ENCODE measurements around the gene BCL11B.

The BCL11B gene

GRCh38 chr14:99183311-99183710, 88.7 kb downstream of the BCL11B start:
- Histone ChIP-seq H3K4me3 (ENCODE audit: low read depth, low read length) (no peak overlapping the region), H3K9me3 (ENCODE audit: severe bottlenecking) (no peaks in the 10 kb centered on the region), H3K36me3 (no peaks in the 10 kb centered on the region), H3K27me3 (ENCODE audit: insufficient read depth, low read depth, severe bottlenecking) (peaks cover 77% of the 10 kb centered on the region), H3K27ac (no peak overlapping the region)
- no peak for TF ChIP-seq CTCF (IDR thresholded peaks at IDR 0.05; ENCODE audit: low read depth, low read length)
- no peak for DNase-seq

GRCh38 chr14:99182548-99183250, 89.3 kb downstream of the BCL11B start:
- TF ChIP-seq CTCF (IDR thresholded peaks at IDR 0.05; ENCODE audit: low read depth, low read length) = no peak
- Histone ChIP-seq H3K27ac (no peak overlapping the region), H3K36me3 (no peaks in the 10 kb centered on the region), H3K27me3 (ENCODE audit: insufficient read depth, low read depth, severe bottlenecking) (peaks cover 78% of the 10 kb centered on the region), H3K4me3 (ENCODE audit: low read depth, low read length) (no peak overlapping the region), H3K9me3 (ENCODE audit: severe bottlenecking) (no peaks in the 10 kb centered on the region)
- DNase-seq = no peak

GRCh38 chr14:99181804-99182520, 90.0 kb downstream of the BCL11B start:
- H3K4me3 ChIP-seq (ENCODE audit: low read depth, low read length) = no peak overlapping the region
- no peaks in the 10 kb centered on the region for H3K9me3 ChIP-seq (ENCODE audit: severe bottlenecking)
- H3K27me3 ChIP-seq (ENCODE audit: insufficient read depth, low read depth, severe bottlenecking) = peaks cover 81% of the 10 kb centered on the region
- H3K27ac ChIP-seq = no peak overlapping the region
- H3K36me3 ChIP-seq = no peaks in the 10 kb centered on the region
- no peak for TF ChIP-seq CTCF (IDR thresholded peaks at IDR 0.05; ENCODE audit: low read depth, low read length)
- DNase-seq = no peak

- H3K27ac ChIP-seq = no peak overlapping the region
- H3K9me3 ChIP-seq (ENCODE audit: severe bottlenecking) = no peaks in the 10 kb centered on the region
- H3K4me3 ChIP-seq (ENCODE audit: low read depth, low read length) = no peak overlapping the region
- peaks cover 80% of the 10 kb centered on the region for H3K27me3 ChIP-seq (ENCODE audit: insufficient read depth, low read depth, severe bottlenecking)
- no peaks in the 10 kb centered on the region for H3K36me3 ChIP-seq
- no peak for DNase-seq
- TF ChIP-seq CTCF (IDR thresholded peaks at IDR 0.05; ENCODE audit: low read depth, low read length) = no peak
Measured at GRCh38 chr14:99181241-99181640, 90.8 kb downstream of the BCL11B start.

GRCh38 chr14:99179946-99180345, 92.1 kb downstream of the BCL11B start:
- Histone ChIP-seq H3K9me3 (ENCODE audit: severe bottlenecking) (no peaks in the 10 kb centered on the region), H3K4me3 (ENCODE audit: low read depth, low read length) (no peak overlapping the region), H3K36me3 (no peaks in the 10 kb centered on the region), H3K27me3 (ENCODE audit: insufficient read depth, low read depth, severe bottlenecking) (peaks cover 75% of the 10 kb centered on the region), H3K27ac (no peak overlapping the region)
- DNase-seq = no peak
- TF ChIP-seq CTCF (IDR thresholded peaks at IDR 0.05; ENCODE audit: low read depth, low read length) = no peak

Data from WERI-Rb-1 (cell line).